SK-N-SH (cell line): ENCODE data around the gene SNTG2. TPM values are rescaled to one million over a fixed set of nuclear protein-coding genes. Genes with fewer than 3 reads are reported as not detected.

Experiments
- CTCF ChIA-PET: fragments of 300-600, 350-600 bp; formaldehyde crosslinking; extraction: SDS; loops from one replicate; lab custom pipeline; 2021; lab: Yijun Ruan, JAX
- POLR2A ChIA-PET: fragments of 350-600 bp; sonication (Branson Sonifier 250); formaldehyde crosslinking; extraction: SDS; loops from one replicate; lab custom pipeline; 2020; ENCODE audit warnings: antibody characterized with exemption, inconsistent platforms; lab: Yijun Ruan, JAX
- DNase-seq: peaks from one replicate; pipeline ENCODE4 v3.0.0; 2012
- H2AFZ ChIP-seq: fragments of 200-600 bp; sonication (generic); 2 replicates; pipeline ENCODE4 v1.8.1; 2016; ENCODE audit warnings: antibody characterized with exemption, mild to moderate bottlenecking, low read depth
- H3F3A ChIP-seq: fragments of 200-600 bp; sonication (generic); replicated peaks from 2 replicates; pipeline ENCODE3; 2016; ENCODE audit warnings: antibody characterized with exemption, mild to moderate bottlenecking; ENCODE audit not compliant: insufficient read depth
- H3K27ac ChIP-seq, 2 experiments: fragments of 200-500 bp in 1 of 2; fragments of 200-600 bp in 1 of 2; sonication (Bioruptor generic) in 1 of 2; sonication (generic), shearing (Covaris generic) in 1 of 2; 2 replicates each; pipeline versions ENCODE4 v1.5.1 to v1.6.1; 2014 to 2016; ENCODE audit warnings: low read depth in 2 of 2, inconsistent platforms in 1 of 2, low read length in 1 of 2, mild to moderate bottlenecking in 1 of 2, mixed read lengths in 1 of 2
- H3K27me3 ChIP-seq: fragments of 200-600 bp; sonication (generic), shearing (Covaris generic); 2 replicates; pipeline ENCODE4 v1.6.1; 2016; ENCODE audit warnings: mixed run types; ENCODE audit not compliant: insufficient read depth
- H3K36me3 ChIP-seq, 2 experiments: fragments of 200-500 bp in 1 of 2; fragments of 200-600 bp in 1 of 2; sonication (Bioruptor generic) in 1 of 2; sonication (generic) in 1 of 2; replicated peaks in 1 of 2; 2 replicates each; pipeline versions ENCODE3 to v1.5.1; 2014 to 2016; ENCODE audit warnings: low read length in 1 of 2, mild to moderate bottlenecking in 1 of 2; ENCODE audit not compliant: insufficient read depth in 2 of 2, control insufficient read depth in 1 of 2
- H3K4me1 ChIP-seq, 2 experiments: fragments of 200-500 bp in 1 of 2; fragments of 200-600 bp in 1 of 2; sonication (Bioruptor generic) in 1 of 2; sonication (generic), shearing (Covaris generic) in 1 of 2; 2 replicates each; pipeline versions ENCODE4 v1.5.1 to v1.6.1; 2014 to 2016; ENCODE audit warnings: low read depth in 1 of 2, low read length in 1 of 2, mixed run types in 1 of 2; ENCODE audit not compliant: insufficient read depth in 2 of 2, control insufficient read depth in 1 of 2
- H3K4me2 ChIP-seq: fragments of 200-600 bp; sonication (generic), shearing (Covaris generic); 2 replicates; pipeline ENCODE4 v1.6.1; 2017; ENCODE audit warnings: mixed run types
- H3K4me3 ChIP-seq, 2 experiments: fragments of 200-500 bp in 1 of 2; fragments of 200-600 bp in 1 of 2; sonication (Bioruptor generic) in 1 of 2; sonication (generic), shearing (Covaris generic) in 1 of 2; 2 replicates each; pipeline versions ENCODE4 v1.5.1 to v1.8.1; 2014 to 2016; ENCODE audit warnings: low read depth in 2 of 2, inconsistent platforms in 1 of 2, low read length in 1 of 2, mild to moderate bottlenecking in 1 of 2, mixed read lengths in 1 of 2, moderate library complexity in 1 of 2
- H3K79me2 ChIP-seq: fragments of 200-600 bp; sonication (generic); 2 replicates; pipeline ENCODE4 v1.8.1; 2017; ENCODE audit warnings: mild to moderate bottlenecking; ENCODE audit not compliant: insufficient read depth
- H3K9ac ChIP-seq: fragments of 200-600 bp; sonication (generic); 2 replicates; pipeline ENCODE4 v1.6.1; 2017; ENCODE audit warnings: mixed run types
- H3K9me2 ChIP-seq: fragments of 200-600 bp; sonication (generic); 2 replicates; pipeline ENCODE4 v1.6.1; 2017; ENCODE audit warnings: mixed run types
- H3K9me3 ChIP-seq: fragments of 200-600 bp; sonication (generic); 2 replicates; pipeline ENCODE4 v1.6.1; 2017; ENCODE audit warnings: mixed run types, mild to moderate bottlenecking, moderate library complexity
- H4K20me1 ChIP-seq: fragments of 200-600 bp; sonication (generic); 2 replicates; pipeline ENCODE4 v1.6.1; 2017; ENCODE audit warnings: mild to moderate bottlenecking, mixed run types; ENCODE audit not compliant: insufficient read depth
- EZH2phosphoT487 ChIP-seq: fragments of 200-600 bp; sonication (generic); IDR thresholded peaks from 2 replicates; pipeline ENCODE4 v1.6.1; 2017; ENCODE audit warnings: low read depth, mixed run types, mild to moderate bottlenecking, antibody characterized with exemption, moderate library complexity, borderline replicate concordance
- FOSL2 ChIP-seq: IDR thresholded peaks from 2 replicates; pipeline ENCODE4 v1.4.0; 2012; ENCODE audit warnings: low read depth, mild to moderate bottlenecking, moderate library complexity, borderline replicate concordance
- MEF2A ChIP-seq: IDR thresholded peaks from 2 replicates; pipeline ENCODE4 v1.4.0; 2012; ENCODE audit warnings: low read depth, borderline replicate concordance
- MXI1 ChIP-seq: IDR thresholded peaks from 2 replicates; pipeline ENCODE4 v1.6.1; 2012; ENCODE audit warnings: mild to moderate bottlenecking, low read depth, low read length, improper control_type of control experiment
- NFIC ChIP-seq: IDR thresholded peaks from 2 replicates; pipeline ENCODE4 v1.4.0; 2012; ENCODE audit warnings: borderline replicate concordance
- NRF1 ChIP-seq: IDR thresholded peaks from 2 replicates; pipeline ENCODE4 v1.6.1; 2012; ENCODE audit warnings: low read depth, mild to moderate bottlenecking, low read length
- POLR2AphosphoS5 ChIP-seq: IDR thresholded peaks from 2 replicates; pipeline ENCODE4 v1.6.1; 2012; ENCODE audit warnings: low read depth, low read length
- RCOR1 ChIP-seq: fragments of 150-350 bp; IDR thresholded peaks from 2 replicates; pipeline ENCODE4 v1.6.1; 2017; ENCODE audit warnings: antibody characterized with exemption, low read length
- TAF1 ChIP-seq: IDR thresholded peaks from 2 replicates; pipeline ENCODE4 v1.6.1; 2012; ENCODE audit warnings: low read depth, mild to moderate bottlenecking, low read length, moderate library complexity, borderline replicate concordance
- WGBS: methylation state at CpG from one replicate; pipeline ENCODE4 v1.1.6; 2017; ENCODE audit warnings: low lambda C conversion rate; 5-methylcytosine and 5-hydroxymethylcytosine counted together
- polyA plus RNA-seq, 3 experiments: library from polyadenylated mRNA; depleted of rRNA; stranded (reverse); fragments of >200 nt; gene quantifications; 2 replicates each; pipeline ENCODE4 v1.2.3, GENCODE V29; 2012
- TF ChIP-seq, protein P1 (sequence below): fragments of 200-600 bp; sonication (generic); IDR thresholded peaks from 2 replicates; pipeline ENCODE4 v1.6.1; 2017; ENCODE audit warnings: antibody characterized with exemption, mild to moderate bottlenecking, moderate library complexity
- TF ChIP-seq, protein P2 (sequence below): IDR thresholded peaks from 2 replicates; pipeline ENCODE4 v1.4.0; 2012; ENCODE audit warnings: low read depth, borderline replicate concordance
- TF ChIP-seq, protein P3 (sequence below): IDR thresholded peaks from 2 replicates; pipeline ENCODE4 v1.4.0; 2012; ENCODE audit warnings: low read depth, borderline replicate concordance
- TF ChIP-seq, protein P4 (sequence below): IDR thresholded peaks from 2 replicates; pipeline ENCODE4 v1.6.1; 2012; ENCODE audit warnings: mild to moderate bottlenecking, low read depth, low read length, moderate library complexity

The SNTG2 gene
- polyA plus RNA-seq, 1 of the 3 experiments (the other 2 are of a cell fraction), result not detected

DNA sequence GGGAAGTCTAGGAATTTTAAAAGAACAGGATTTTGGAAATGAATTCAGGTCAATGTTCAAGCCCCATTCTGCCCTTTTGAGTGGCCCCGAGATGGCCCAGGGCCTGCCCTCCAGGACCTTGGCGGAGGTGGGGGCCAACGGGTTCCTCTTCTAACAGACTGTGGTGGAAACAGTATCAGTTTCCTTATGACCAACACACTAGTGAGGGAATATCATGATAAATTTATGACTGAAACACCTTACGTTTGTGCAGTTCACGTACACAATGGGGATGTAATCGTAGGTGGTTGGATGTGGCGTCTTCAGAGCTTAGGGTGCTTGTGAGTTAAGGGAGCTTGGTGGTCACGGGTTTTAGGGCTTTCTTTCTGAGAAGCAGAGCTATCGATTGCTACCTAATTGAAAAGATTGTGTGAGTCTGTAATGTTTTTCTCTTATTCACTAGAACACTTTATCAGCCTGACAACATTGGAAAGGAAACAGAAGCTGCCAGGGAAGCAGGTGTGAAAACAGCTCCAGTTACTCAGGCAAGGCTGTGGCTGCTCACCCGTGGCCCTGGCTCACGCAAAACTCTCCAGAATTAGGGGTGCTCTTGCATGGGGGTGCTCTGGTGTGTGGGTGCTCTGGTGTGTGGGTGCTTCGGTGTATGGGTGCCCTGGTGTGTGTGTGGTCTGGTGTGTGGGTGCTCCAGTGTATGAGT lies 165.3 kb downstream of the SNTG2 start:
- H3K27ac ChIP-seq, result no peak overlapping the region
- WGBS, result 46% methylated on average over 12 of the region's 12 CpGs
- CTCF ChIA-PET, result no interaction called here

More for the DNA sequence above, 165.3 kb downstream of the SNTG2 start:
- Histone ChIP-seq H3K4me2 (no peak overlapping the region), H3K4me3 (no peak overlapping the region), H3K79me2 (no peaks in the 10 kb centered on the region), H3K27me3 (no peaks in the 10 kb centered on the region), H3K9me3 (no peaks in the 10 kb centered on the region), H2AFZ (no peak overlapping the region), H3K9me2 (no peaks in the 10 kb centered on the region), H3K4me1 (peaks cover 0 to 9% of the 10 kb centered on the region in 2 experiments; a peak in 1 of 4 replicates), H3K9ac (no peak overlapping the region), H3K36me3 (no peaks in the 10 kb centered on the region), H4K20me1 (no peaks in the 10 kb centered on the region), H3F3A (no peaks in the 10 kb centered on the region)
- DNase-seq, result no peak
- POLR2A ChIA-PET, result no interaction called here
- TF ChIP-seq RCOR1 (no peak), FOSL2 (no peak), NRF1 (no peak), MXI1 (no peak), NFIC (no peak), EZH2phosphoT487 (no peak), MEF2A (no peak), TAF1 (no peak), POLR2AphosphoS5 (no peak)
- TF ChIP-seq, protein P1, sequence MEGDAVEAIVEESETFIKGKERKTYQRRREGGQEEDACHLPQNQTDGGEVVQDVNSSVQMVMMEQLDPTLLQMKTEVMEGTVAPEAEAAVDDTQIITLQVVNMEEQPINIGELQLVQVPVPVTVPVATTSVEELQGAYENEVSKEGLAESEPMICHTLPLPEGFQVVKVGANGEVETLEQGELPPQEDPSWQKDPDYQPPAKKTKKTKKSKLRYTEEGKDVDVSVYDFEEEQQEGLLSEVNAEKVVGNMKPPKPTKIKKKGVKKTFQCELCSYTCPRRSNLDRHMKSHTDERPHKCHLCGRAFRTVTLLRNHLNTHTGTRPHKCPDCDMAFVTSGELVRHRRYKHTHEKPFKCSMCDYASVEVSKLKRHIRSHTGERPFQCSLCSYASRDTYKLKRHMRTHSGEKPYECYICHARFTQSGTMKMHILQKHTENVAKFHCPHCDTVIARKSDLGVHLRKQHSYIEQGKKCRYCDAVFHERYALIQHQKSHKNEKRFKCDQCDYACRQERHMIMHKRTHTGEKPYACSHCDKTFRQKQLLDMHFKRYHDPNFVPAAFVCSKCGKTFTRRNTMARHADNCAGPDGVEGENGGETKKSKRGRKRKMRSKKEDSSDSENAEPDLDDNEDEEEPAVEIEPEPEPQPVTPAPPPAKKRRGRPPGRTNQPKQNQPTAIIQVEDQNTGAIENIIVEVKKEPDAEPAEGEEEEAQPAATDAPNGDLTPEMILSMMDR, result no peak
- TF ChIP-seq, protein P2, sequence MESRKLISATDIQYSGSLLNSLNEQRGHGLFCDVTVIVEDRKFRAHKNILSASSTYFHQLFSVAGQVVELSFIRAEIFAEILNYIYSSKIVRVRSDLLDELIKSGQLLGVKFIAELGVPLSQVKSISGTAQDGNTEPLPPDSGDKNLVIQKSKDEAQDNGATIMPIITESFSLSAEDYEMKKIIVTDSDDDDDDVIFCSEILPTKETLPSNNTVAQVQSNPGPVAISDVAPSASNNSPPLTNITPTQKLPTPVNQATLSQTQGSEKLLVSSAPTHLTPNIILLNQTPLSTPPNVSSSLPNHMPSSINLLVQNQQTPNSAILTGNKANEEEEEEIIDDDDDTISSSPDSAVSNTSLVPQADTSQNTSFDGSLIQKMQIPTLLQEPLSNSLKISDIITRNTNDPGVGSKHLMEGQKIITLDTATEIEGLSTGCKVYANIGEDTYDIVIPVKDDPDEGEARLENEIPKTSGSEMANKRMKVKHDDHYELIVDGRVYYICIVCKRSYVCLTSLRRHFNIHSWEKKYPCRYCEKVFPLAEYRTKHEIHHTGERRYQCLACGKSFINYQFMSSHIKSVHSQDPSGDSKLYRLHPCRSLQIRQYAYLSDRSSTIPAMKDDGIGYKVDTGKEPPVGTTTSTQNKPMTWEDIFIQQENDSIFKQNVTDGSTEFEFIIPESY, result no peak
- TF ChIP-seq, protein P3, sequence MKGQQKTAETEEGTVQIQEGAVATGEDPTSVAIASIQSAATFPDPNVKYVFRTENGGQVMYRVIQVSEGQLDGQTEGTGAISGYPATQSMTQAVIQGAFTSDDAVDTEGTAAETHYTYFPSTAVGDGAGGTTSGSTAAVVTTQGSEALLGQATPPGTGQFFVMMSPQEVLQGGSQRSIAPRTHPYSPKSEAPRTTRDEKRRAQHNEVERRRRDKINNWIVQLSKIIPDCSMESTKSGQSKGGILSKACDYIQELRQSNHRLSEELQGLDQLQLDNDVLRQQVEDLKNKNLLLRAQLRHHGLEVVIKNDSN, result no peak
- TF ChIP-seq, protein P4, sequence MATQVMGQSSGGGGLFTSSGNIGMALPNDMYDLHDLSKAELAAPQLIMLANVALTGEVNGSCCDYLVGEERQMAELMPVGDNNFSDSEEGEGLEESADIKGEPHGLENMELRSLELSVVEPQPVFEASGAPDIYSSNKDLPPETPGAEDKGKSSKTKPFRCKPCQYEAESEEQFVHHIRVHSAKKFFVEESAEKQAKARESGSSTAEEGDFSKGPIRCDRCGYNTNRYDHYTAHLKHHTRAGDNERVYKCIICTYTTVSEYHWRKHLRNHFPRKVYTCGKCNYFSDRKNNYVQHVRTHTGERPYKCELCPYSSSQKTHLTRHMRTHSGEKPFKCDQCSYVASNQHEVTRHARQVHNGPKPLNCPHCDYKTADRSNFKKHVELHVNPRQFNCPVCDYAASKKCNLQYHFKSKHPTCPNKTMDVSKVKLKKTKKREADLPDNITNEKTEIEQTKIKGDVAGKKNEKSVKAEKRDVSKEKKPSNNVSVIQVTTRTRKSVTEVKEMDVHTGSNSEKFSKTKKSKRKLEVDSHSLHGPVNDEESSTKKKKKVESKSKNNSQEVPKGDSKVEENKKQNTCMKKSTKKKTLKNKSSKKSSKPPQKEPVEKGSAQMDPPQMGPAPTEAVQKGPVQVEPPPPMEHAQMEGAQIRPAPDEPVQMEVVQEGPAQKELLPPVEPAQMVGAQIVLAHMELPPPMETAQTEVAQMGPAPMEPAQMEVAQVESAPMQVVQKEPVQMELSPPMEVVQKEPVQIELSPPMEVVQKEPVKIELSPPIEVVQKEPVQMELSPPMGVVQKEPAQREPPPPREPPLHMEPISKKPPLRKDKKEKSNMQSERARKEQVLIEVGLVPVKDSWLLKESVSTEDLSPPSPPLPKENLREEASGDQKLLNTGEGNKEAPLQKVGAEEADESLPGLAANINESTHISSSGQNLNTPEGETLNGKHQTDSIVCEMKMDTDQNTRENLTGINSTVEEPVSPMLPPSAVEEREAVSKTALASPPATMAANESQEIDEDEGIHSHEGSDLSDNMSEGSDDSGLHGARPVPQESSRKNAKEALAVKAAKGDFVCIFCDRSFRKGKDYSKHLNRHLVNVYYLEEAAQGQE, result no peak
